Caco-2 (cell line): ENCODE results near the gene CREB3L2. TPM values are rescaled to one million over a fixed set of nuclear protein-coding genes. Genes with fewer than 3 reads are reported as not detected.

Experiments
- BruUV-seq: library from RNA; stranded (reverse); fragments of 400-500 nt; replicated peaks from 2 replicates; lab custom pipeline; 2021; lab: Mats Ljungman, UMichigan
- CTCF ChIA-PET: fragments of 300-600 bp; sonication (Branson Sonifier 250); formaldehyde crosslinking; loops from one replicate; lab custom pipeline; 2022; ENCODE audit warnings: antibody characterized with exemption; lab: Charles Lee
- POLR2A ChIA-PET: fragments of 300-600 bp; sonication (Branson Sonifier 250); formaldehyde crosslinking; loops from one replicate; lab custom pipeline; 2022; ENCODE audit warnings: antibody characterized with exemption; lab: Charles Lee
- DNase-seq, 2 experiments: peaks; one replicate each; pipeline versions ENCODE4 v3.0.0 to v3.0.0-alpha.2; 2020 to 2022
- H3K27me3 ChIP-seq: replicated peaks from 2 replicates; pipeline ENCODE4 v1.6.0; 2011; ENCODE audit warnings: low read length; ENCODE audit not compliant: control insufficient read depth, insufficient read depth
- H3K36me3 ChIP-seq: 2 replicates; pipeline ENCODE4 v1.5.1; 2011; ENCODE audit warnings: low read length; ENCODE audit not compliant: control insufficient read depth, insufficient read depth
- H3K4me1 ChIP-seq: fragments of 250-450 bp; sonication (Bioruptor Pico); 2 replicates; pipeline ENCODE4 v1.5.1; 2020; ENCODE audit warnings: mild to moderate bottlenecking
- H3K4me3 ChIP-seq: 2 replicates; pipeline ENCODE4 v1.5.1; 2011; ENCODE audit warnings: low read depth, mild to moderate bottlenecking, control low read depth, low read length
- H3K9me3 ChIP-seq: fragments of 250-450 bp; sonication (Bioruptor Pico); 2 replicates; pipeline ENCODE4 v1.5.1; 2020; ENCODE audit warnings: mild to moderate bottlenecking, moderate library complexity
- H3K27ac Mint-ChIP-seq: one replicate; pipeline ENCODE4 v1.8.0; 2022; ENCODE audit warnings: mixed read lengths; ENCODE audit not compliant: unreplicated experiment
- H3K27me3 Mint-ChIP-seq: one replicate; pipeline ENCODE4 v1.8.0; 2022; ENCODE audit warnings: mixed read lengths; ENCODE audit not compliant: insufficient read depth, unreplicated experiment
- H3K36me3 Mint-ChIP-seq: one replicate; pipeline ENCODE4 v1.8.0; 2022; ENCODE audit warnings: mild to moderate bottlenecking, mixed read lengths; ENCODE audit not compliant: insufficient read depth, unreplicated experiment
- H3K4me1 Mint-ChIP-seq: one replicate; pipeline ENCODE4 v1.8.0; 2022; ENCODE audit warnings: low read depth, mixed read lengths; ENCODE audit not compliant: unreplicated experiment
- H3K4me3 Mint-ChIP-seq: one replicate; pipeline ENCODE4 v1.8.0; 2022; ENCODE audit warnings: mild to moderate bottlenecking, moderate library complexity, mixed read lengths; ENCODE audit not compliant: unreplicated experiment
- H3K9me3 Mint-ChIP-seq: one replicate; pipeline ENCODE4 v1.8.0; 2022; ENCODE audit warnings: mixed read lengths; ENCODE audit not compliant: unreplicated experiment
- intact Hi-C: fragments of 100-400 bp; cut with micrococcal nuclease; formaldehyde crosslinking; loops from one replicate; pipeline ENCODE4 v1.10.0; 2022; ENCODE audit not compliant: unreplicated experiment
- total RNA-seq: library from RNA; stranded (reverse); gene quantifications from 2 replicates; pipeline ENCODE4 v1.2.3, GENCODE V29; 2022
- TF ChIP-seq, protein P1 (sequence below), 2 experiments: fragments of 200-600 bp in 1 of 2; IDR thresholded peaks; 1 replicate in 1 of 2; 2 replicates in 1 of 2; pipeline versions ENCODE4 v1.5.1 to v1.8.0; 2011 to 2022; ENCODE audit warnings: antibody characterized with exemption in 1 of 2, control low read depth in 1 of 2, inconsistent platforms in 1 of 2, low read depth in 1 of 2, low read length in 1 of 2, mild to moderate bottlenecking in 1 of 2, moderate library complexity in 1 of 2; ENCODE audit not compliant: insufficient read depth in 1 of 2, severe bottlenecking in 1 of 2, unreplicated experiment in 1 of 2

The CREB3L2 gene
- total RNA-seq, 1 experiment from 2014 or later: 123 TPM

DNA sequence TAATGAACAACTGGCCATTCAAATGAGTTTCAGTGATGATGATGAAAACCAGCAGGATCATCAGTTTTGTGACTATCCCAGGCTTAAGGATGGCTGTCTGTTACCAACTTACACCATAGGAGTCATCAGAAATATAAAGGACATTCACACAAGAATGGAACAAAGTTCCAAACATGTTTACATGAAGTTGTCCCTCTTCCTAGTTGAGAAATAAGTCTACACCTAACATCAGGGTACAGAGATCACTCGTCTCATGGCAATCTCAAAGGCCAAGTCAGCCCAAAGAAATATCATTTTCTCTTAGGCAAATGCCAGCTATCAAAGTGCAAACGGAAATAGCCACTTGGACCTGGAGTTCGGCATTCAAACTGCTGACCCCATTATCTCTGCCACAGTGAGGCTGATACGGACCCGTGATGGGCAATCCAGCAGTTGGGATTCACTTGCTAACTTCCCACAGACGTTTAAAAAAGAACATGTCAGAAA, 53.0 kb downstream of the CREB3L2 start:
- ChIA-PET POLR2A (no interaction called here), CTCF (no interaction called here)
- TF ChIP-seq, protein P1, sequence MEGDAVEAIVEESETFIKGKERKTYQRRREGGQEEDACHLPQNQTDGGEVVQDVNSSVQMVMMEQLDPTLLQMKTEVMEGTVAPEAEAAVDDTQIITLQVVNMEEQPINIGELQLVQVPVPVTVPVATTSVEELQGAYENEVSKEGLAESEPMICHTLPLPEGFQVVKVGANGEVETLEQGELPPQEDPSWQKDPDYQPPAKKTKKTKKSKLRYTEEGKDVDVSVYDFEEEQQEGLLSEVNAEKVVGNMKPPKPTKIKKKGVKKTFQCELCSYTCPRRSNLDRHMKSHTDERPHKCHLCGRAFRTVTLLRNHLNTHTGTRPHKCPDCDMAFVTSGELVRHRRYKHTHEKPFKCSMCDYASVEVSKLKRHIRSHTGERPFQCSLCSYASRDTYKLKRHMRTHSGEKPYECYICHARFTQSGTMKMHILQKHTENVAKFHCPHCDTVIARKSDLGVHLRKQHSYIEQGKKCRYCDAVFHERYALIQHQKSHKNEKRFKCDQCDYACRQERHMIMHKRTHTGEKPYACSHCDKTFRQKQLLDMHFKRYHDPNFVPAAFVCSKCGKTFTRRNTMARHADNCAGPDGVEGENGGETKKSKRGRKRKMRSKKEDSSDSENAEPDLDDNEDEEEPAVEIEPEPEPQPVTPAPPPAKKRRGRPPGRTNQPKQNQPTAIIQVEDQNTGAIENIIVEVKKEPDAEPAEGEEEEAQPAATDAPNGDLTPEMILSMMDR (IDR thresholded peaks at IDR 0.05; ENCODE audit: insufficient read depth in 1 of 2, low read depth in 1 of 2, low read length in 1 of 2, severe bottlenecking in 1 of 2, unreplicated experiment in 1 of 2): no peak
- no TSS peak for BruUV-seq
- DNase-seq: no peak
- peaks cover 47% of the 10 kb centered on the region for H3K4me1 Mint-ChIP-seq
- Histone ChIP-seq H3K36me3 (peaks cover 1% of the 10 kb centered on the region; the same call in 1 of the 2 replicates), H3K27me3 (no peaks in the 10 kb centered on the region), H3K9me3 (no peaks in the 10 kb centered on the region), H3K4me1 (peaks cover 58% of the 10 kb centered on the region), H3K4me3 (no peak overlapping the region)
- no peak overlapping the region for H3K4me3 Mint-ChIP-seq
- H3K36me3 Mint-ChIP-seq: peaks cover 31% of the 10 kb centered on the region
- no peaks in the 10 kb centered on the region for H3K9me3 Mint-ChIP-seq
- peak overlapping the region; percentile 32 for H3K27ac Mint-ChIP-seq
- no peaks in the 10 kb centered on the region for H3K27me3 Mint-ChIP-seq
- intact Hi-C loops: no loop called here

DNA sequence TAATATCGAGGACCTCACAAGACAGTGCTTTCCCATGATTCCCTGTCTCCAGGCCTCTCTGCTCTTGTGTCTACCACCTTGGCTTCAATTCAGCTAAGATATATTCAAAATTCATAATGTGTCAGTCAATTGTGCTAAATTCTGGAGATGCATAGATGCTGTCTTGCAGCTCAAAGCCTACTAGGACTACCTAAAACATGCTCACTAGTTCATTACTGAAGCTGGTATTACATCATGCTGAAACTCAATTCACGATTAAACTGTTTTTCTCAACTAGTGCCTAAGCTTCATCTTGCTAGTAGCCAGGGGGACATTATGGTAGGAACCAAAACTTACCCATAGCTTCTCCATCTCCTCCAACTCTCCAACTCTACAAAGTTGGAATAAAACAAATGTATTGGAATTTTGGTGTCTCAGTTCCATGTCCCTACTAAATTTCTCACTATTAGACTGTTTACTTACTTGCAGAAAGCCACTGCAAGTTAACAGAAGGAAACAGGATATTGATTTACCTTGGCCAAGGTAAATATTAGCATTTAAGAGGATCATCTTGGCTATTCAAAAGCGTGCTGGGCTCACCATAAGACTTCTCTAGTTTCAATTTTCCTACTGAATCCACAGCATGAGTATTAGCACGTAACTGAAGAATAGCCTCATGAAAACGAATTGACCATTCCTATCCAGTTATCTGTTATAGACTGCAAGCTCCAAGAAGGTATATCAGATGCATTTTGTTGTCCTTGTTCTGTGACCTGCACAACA, 53.6 kb downstream of the CREB3L2 start:
- POLR2A ChIA-PET: no interaction called here
- TF ChIP-seq, protein P1 (IDR thresholded peaks at IDR 0.05; ENCODE audit: insufficient read depth in 1 of 2, low read depth in 1 of 2, low read length in 1 of 2, severe bottlenecking in 1 of 2, unreplicated experiment in 1 of 2): no peak
- Histone ChIP-seq H3K9me3 (no peaks in the 10 kb centered on the region), H3K27me3 (no peaks in the 10 kb centered on the region), H3K4me3 (no peak overlapping the region), H3K4me1 (peaks cover 59% of the 10 kb centered on the region), H3K36me3 (peaks cover 1% of the 10 kb centered on the region; the same call in 1 of the 2 replicates)
- no TSS peak for BruUV-seq
- Mint-ChIP-seq H3K4me1 (peaks cover 41% of the 10 kb centered on the region), H3K9me3 (no peaks in the 10 kb centered on the region), H3K36me3 (peaks cover 24% of the 10 kb centered on the region), H3K27me3 (no peaks in the 10 kb centered on the region), H3K27ac (peak overlapping the region; percentile 3), H3K4me3 (no peak overlapping the region)
- intact Hi-C loops: no loop called here
- no peak for DNase-seq
- CTCF ChIA-PET: no interaction called here

DNA sequence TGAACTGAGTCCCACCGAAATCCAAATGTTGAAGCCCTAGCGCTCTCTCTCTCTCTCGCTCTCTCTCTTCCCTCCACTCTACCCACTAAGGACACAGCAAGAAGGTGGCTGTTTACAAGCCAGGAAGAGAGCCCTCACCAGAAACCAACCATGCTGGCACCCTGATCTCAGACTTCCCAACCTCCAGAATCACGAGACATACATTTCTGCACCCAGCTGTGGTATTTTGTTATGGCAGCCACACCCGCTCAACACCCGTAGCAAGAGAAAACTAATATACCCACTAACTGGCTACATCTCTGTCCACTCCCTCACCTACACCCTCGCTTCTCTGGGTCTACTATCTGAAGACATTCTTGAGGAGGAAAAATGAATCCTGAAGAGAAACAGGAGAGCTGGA, 54.8 kb downstream of the CREB3L2 start:
- Mint-ChIP-seq H3K4me1 (peaks cover 40% of the 10 kb centered on the region), H3K4me3 (no peak overlapping the region), H3K9me3 (no peaks in the 10 kb centered on the region), H3K36me3 (peaks cover 26% of the 10 kb centered on the region), H3K27me3 (no peaks in the 10 kb centered on the region), H3K27ac (peak overlapping the region; percentile 2)
- TF ChIP-seq, protein P1 (IDR thresholded peaks at IDR 0.05; ENCODE audit: insufficient read depth in 1 of 2, low read depth in 1 of 2, low read length in 1 of 2, severe bottlenecking in 1 of 2, unreplicated experiment in 1 of 2): no peak
- intact Hi-C loops: no loop called here
- Histone ChIP-seq H3K36me3 (peaks cover 1% of the 10 kb centered on the region; the same call in 1 of the 2 replicates), H3K4me3 (no peak overlapping the region), H3K27me3 (no peaks in the 10 kb centered on the region), H3K4me1 (peaks cover 59% of the 10 kb centered on the region), H3K9me3 (no peaks in the 10 kb centered on the region)
- ChIA-PET POLR2A (no interaction called here), CTCF (no interaction called here)
- BruUV-seq: no TSS peak
- DNase-seq: no peak
